ENCODE measurements around the gene TBX4. TPM values are rescaled to one million over a fixed set of nuclear protein-coding genes. Genes with fewer than 3 reads are reported as not detected.

The TBX4 gene
- total and polyA plus RNA-seq, 2 of the 13 experiments (the other 11 are each of a cell fraction or from before 2014, with no cell fraction given): 0.11 to 1.1 TPM

DNA sequence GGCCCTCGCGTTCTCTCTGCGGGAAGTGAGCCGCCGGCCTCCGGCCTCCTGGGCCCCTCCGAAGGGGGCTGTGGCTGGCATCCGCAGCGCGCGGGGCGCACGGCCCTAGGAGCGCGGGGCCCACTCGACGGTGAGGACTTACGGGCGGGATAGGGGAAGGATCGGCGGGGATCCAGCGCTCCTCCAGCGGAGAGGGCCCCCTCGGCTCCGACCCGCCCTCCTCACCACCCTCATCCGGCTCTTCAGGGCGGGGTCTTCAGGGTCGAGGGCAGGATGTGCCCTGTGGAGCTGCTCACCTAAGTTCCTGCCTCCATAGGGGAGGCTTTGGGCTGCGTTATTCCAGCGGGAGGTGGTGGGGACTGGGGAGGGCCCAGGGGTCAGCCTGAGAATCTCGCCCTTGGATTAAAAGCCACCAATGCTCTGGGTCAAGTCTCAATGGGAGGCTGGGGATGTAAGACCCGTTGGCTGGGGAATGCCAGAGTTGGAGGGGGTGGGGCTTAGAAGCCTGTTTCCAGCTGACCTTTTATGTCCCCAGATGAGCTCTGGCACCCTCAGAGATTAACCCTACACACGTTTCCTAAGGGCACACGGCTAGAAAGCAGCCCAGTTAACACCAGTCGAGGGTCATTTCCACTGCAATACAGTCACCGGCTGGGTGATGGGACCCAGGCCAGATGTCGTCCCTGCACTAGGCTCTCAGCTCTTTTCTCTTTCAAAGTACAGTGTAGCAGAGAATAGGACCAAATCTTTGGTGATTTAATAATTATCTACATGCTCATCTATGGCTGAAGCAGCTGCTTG, 39.2 kb upstream of the TBX4 start (continued):
- 0 out of 2 replicates have a peak, but pooled peaks have one; percentile 24 for TF ChIP-seq RNF219 (CRISPR knock-in tag; IDR thresholded peaks at IDR 0.05)
- peak; percentile 18 for TF ChIP-seq ZGPAT (CRISPR knock-in tag; IDR thresholded peaks at IDR 0.05)
- TF ChIP-seq ZFP41 (CRISPR knock-in tag; IDR thresholded peaks at IDR 0.05; ENCODE audit: borderline replicate concordance): peak; percentile 16; the same call in 1 of the 2 replicates
- TF ChIP-seq, protein P1, sequence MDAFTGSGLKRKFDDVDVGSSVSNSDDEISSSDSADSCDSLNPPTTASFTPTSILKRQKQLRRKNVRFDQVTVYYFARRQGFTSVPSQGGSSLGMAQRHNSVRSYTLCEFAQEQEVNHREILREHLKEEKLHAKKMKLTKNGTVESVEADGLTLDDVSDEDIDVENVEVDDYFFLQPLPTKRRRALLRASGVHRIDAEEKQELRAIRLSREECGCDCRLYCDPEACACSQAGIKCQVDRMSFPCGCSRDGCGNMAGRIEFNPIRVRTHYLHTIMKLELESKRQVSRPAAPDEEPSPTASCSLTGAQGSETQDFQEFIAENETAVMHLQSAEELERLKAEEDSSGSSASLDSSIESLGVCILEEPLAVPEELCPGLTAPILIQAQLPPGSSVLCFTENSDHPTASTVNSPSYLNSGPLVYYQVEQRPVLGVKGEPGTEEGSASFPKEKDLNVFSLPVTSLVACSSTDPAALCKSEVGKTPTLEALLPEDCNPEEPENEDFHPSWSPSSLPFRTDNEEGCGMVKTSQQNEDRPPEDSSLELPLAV (CRISPR knock-in tag; conservative IDR thresholded peaks at IDR 0.05; ENCODE audit: low read depth): no peak
- 0 out of 2 replicates have a peak, but pooled peaks have one; percentile 12 for TF ChIP-seq PITX1 (CRISPR knock-in tag; IDR thresholded peaks at IDR 0.05)
- no peak for TF ChIP-seq SCMH1 (CRISPR knock-in tag; IDR thresholded peaks at IDR 0.05; ENCODE audit: borderline replicate concordance)
- peak; percentile 80; the same call in 1 of the 2 replicates for TF ChIP-seq TFAP4 (IDR thresholded peaks at IDR 0.05; ENCODE audit: borderline replicate concordance, low read depth)
- peak; percentile 37; the same call in 1 of the 2 replicates for TF ChIP-seq ZNF563 (CRISPR knock-in tag; IDR thresholded peaks at IDR 0.05)
- no peak for TF ChIP-seq KLF15 (CRISPR knock-in tag; IDR thresholded peaks at IDR 0.05; ENCODE audit: borderline replicate concordance)
- peak; percentile 81 for TF ChIP-seq CAMTA2 (CRISPR knock-in tag; IDR thresholded peaks at IDR 0.05; ENCODE audit: borderline replicate concordance)
- no peak for TF ChIP-seq CBX2 (IDR thresholded peaks at IDR 0.05; ENCODE audit: low read depth, low read length)
- TF ChIP-seq CBX2 (CRISPR knock-in tag; IDR thresholded peaks at IDR 0.05; ENCODE audit: low read depth): no peak
- TF ChIP-seq HHEX (CRISPR knock-in tag; IDR thresholded peaks at IDR 0.05): no peak
- 0 out of 2 replicates have a peak, but pooled peaks have one; percentile 7 for TF ChIP-seq ZBTB7A (CRISPR knock-in tag; IDR thresholded peaks at IDR 0.05)
- TF ChIP-seq MAF1 (CRISPR knock-in tag; IDR thresholded peaks at IDR 0.05; ENCODE audit: borderline replicate concordance): 0 out of 2 replicates have a peak, but pooled peaks have one; percentile 5
- 0 out of 2 replicates have a peak, but pooled peaks have one; percentile 66 for TF ChIP-seq ZNF446 (CRISPR knock-in tag; IDR thresholded peaks at IDR 0.05)
- peak; percentile 39; the same call in 1 of the 2 replicates for TF ChIP-seq ZFP82 (CRISPR knock-in tag; IDR thresholded peaks at IDR 0.05; ENCODE audit: borderline replicate concordance)
- TF ChIP-seq ZNF253 (CRISPR knock-in tag; IDR thresholded peaks at IDR 0.05; ENCODE audit: borderline replicate concordance): no peak
- peak; percentile 55; the same call in 1 of the 2 replicates for TF ChIP-seq PHF21A (CRISPR knock-in tag; IDR thresholded peaks at IDR 0.05)
- no peak for TF ChIP-seq ZSCAN12 (CRISPR knock-in tag; IDR thresholded peaks at IDR 0.05)
- peak; percentile 19; the same call in 1 of the 2 replicates for TF ChIP-seq MEF2D (CRISPR knock-in tag; IDR thresholded peaks at IDR 0.05)
- 0 out of 2 replicates have a peak, but pooled peaks have one; percentile 1 for TF ChIP-seq RFXAP (CRISPR knock-in tag; IDR thresholded peaks at IDR 0.05; ENCODE audit: borderline replicate concordance)

All from HepG2 (cell line).